WERI-Rb-1 (cell line): ENCODE data around the gene B4GALT5.

Source experiments
- DNase-seq: peaks from one replicate; pipeline ENCODE4 v3.0.0-alpha.2; 2020
- H3K27ac ChIP-seq: fragments of 250-450 bp; sonication (Bioruptor Pico); 2 replicates; pipeline ENCODE4 v1.5.1; 2020; ENCODE audit warnings: mild to moderate bottlenecking, moderate library complexity
- H3K27me3 ChIP-seq: fragments of 250-450 bp; sonication (Bioruptor Pico); 2 replicates; pipeline ENCODE4 v1.5.1; 2021; ENCODE audit warnings: mild to moderate bottlenecking, low read depth, moderate library complexity; ENCODE audit not compliant: insufficient read depth, severe bottlenecking
- H3K36me3 ChIP-seq: fragments of 250-450 bp; sonication (Bioruptor Pico); 2 replicates; pipeline ENCODE4 v1.5.1; 2020; ENCODE audit warnings: mild to moderate bottlenecking, moderate library complexity
- H3K4me3 ChIP-seq: 2 replicates; pipeline ENCODE4 v1.5.1; 2011; ENCODE audit warnings: low read depth, mild to moderate bottlenecking, control low read depth, low read length
- H3K9me3 ChIP-seq: fragments of 250-450 bp; sonication (Bioruptor Pico); 2 replicates; pipeline ENCODE4 v1.5.1; 2021; ENCODE audit warnings: mild to moderate bottlenecking, moderate library complexity; ENCODE audit not compliant: severe bottlenecking
- CTCF ChIP-seq: IDR thresholded peaks from 2 replicates; pipeline ENCODE4 v1.5.1; 2011; ENCODE audit warnings: low read depth, mild to moderate bottlenecking, control low read depth, inconsistent platforms, low read length

B4GALT5 gene

GRCh38 chr20:49599746-49600113 is 113.9 kb downstream of the B4GALT5 start:
- Histone ChIP-seq H3K36me3 (no peaks in the 10 kb centered on the region), H3K9me3 (no peaks in the 10 kb centered on the region), H3K4me3 (no peak overlapping the region), H3K27ac (no peak overlapping the region), H3K27me3 (no peaks in the 10 kb centered on the region)
- no peak for DNase-seq
- no peak for TF ChIP-seq CTCF

GRCh38 chr20:49597825-49598395 is 115.8 kb downstream of the B4GALT5 start:
- Histone ChIP-seq H3K36me3 (no peaks in the 10 kb centered on the region), H3K27ac (no peak overlapping the region), H3K9me3 (no peaks in the 10 kb centered on the region), H3K4me3 (no peak overlapping the region), H3K27me3 (no peaks in the 10 kb centered on the region)
- TF ChIP-seq CTCF: no peak
- no peak for DNase-seq

GRCh38 chr20:49595811-49596561 is 117.7 kb downstream of the B4GALT5 start:
- no peak for TF ChIP-seq CTCF
- Histone ChIP-seq H3K27me3 (no peaks in the 10 kb centered on the region), H3K27ac (no peak overlapping the region), H3K4me3 (no peak overlapping the region), H3K9me3 (no peaks in the 10 kb centered on the region), H3K36me3 (no peaks in the 10 kb centered on the region)
- DNase-seq: no peak

GRCh38 chr20:49595346-49595745 is 118.3 kb downstream of the B4GALT5 start:
- Histone ChIP-seq H3K27me3 (no peaks in the 10 kb centered on the region), H3K27ac (no peak overlapping the region), H3K9me3 (no peaks in the 10 kb centered on the region), H3K4me3 (no peak overlapping the region), H3K36me3 (no peaks in the 10 kb centered on the region)
- TF ChIP-seq CTCF: no peak
- no peak for DNase-seq

GRCh38 chr20:49594931-49595315 is 118.8 kb downstream of the B4GALT5 start:
- no peak for TF ChIP-seq CTCF
- no peak overlapping the region for H3K4me3 ChIP-seq
- DNase-seq: no peak
- H3K27me3 ChIP-seq: no peaks in the 10 kb centered on the region
- no peak overlapping the region for H3K27ac ChIP-seq
- H3K36me3 ChIP-seq: no peaks in the 10 kb centered on the region
- no peaks in the 10 kb centered on the region for H3K9me3 ChIP-seq
